Measurements from ENCODE around the gene L3MBTL1. TPM values are rescaled to one million over a fixed set of nuclear protein-coding genes. Genes with fewer than 3 reads are reported as not detected.

The L3MBTL1 gene
- total RNA-seq, 2 donors from 2014 or later: 38.4 to 57.6 TPM

DNA sequence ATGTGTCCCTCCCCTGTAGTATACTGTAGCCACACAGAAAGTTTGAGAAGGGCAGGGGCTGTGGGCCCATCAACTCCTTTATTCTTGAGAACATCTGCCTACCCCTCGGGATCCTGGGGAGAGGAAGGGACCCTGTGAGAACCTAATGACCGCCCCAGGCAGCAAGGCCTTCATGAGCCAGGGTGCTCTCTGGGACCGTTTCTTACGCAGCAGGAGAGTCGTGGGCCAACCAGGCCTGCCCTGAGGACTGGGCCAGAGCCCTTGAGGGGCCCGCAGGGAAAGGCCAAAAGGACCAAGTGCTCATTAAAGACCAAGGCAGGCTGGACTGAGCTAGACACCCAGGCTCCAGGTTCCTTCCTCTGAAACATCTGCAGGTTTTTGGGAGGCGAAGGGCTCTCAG, 56.5 kb downstream of the L3MBTL1 start:
- WGBS, 2 experiments (ENCODE audit: insufficient coverage in 1 of 2, insufficient read length in 1 of 2): 91 to 100% methylated on average over 1 to 7 of the region's 7 CpGs
- no peak for DNase-seq
- Mint-ChIP-seq H3K4me3 (no peak overlapping the region), H3K36me3 (ENCODE audit: low read depth) (no peaks in the 10 kb centered on the region), H3K27ac (no peak overlapping the region), H3K4me1 (no peaks in the 10 kb centered on the region), H3K27me3 (ENCODE audit: insufficient read depth) (no peaks in the 10 kb centered on the region), H3K9me3 (no peaks in the 10 kb centered on the region)
- no peaks in the 10 kb centered on the region for H3K9me3 ChIP-seq (ENCODE audit: control insufficient read depth, low read length)
- no peak overlapping the region for H3K9ac ChIP-seq (ENCODE audit: extremely low read depth, low read length, poor library complexity, severe bottlenecking)
- no peak overlapping the region for H3K4me3 ChIP-seq (ENCODE audit: low read length)
- no peaks in the 10 kb centered on the region for H3K27me3 ChIP-seq (ENCODE audit: control insufficient read depth, insufficient read depth, low read length, poor library complexity, severe bottlenecking)
- no peaks in the 10 kb centered on the region for H3K4me1 ChIP-seq (ENCODE audit: control insufficient read depth, insufficient read depth, low read length)
- H3K36me3 ChIP-seq (ENCODE audit: control insufficient read depth, insufficient read depth, low read length): no peaks in the 10 kb centered on the region
- TF ChIP-seq, protein P1, sequence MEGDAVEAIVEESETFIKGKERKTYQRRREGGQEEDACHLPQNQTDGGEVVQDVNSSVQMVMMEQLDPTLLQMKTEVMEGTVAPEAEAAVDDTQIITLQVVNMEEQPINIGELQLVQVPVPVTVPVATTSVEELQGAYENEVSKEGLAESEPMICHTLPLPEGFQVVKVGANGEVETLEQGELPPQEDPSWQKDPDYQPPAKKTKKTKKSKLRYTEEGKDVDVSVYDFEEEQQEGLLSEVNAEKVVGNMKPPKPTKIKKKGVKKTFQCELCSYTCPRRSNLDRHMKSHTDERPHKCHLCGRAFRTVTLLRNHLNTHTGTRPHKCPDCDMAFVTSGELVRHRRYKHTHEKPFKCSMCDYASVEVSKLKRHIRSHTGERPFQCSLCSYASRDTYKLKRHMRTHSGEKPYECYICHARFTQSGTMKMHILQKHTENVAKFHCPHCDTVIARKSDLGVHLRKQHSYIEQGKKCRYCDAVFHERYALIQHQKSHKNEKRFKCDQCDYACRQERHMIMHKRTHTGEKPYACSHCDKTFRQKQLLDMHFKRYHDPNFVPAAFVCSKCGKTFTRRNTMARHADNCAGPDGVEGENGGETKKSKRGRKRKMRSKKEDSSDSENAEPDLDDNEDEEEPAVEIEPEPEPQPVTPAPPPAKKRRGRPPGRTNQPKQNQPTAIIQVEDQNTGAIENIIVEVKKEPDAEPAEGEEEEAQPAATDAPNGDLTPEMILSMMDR (conservative IDR thresholded peaks at IDR 0.05): no peak
- H3K27ac ChIP-seq (ENCODE audit: low read depth, low read length): no peak overlapping the region

DNA sequence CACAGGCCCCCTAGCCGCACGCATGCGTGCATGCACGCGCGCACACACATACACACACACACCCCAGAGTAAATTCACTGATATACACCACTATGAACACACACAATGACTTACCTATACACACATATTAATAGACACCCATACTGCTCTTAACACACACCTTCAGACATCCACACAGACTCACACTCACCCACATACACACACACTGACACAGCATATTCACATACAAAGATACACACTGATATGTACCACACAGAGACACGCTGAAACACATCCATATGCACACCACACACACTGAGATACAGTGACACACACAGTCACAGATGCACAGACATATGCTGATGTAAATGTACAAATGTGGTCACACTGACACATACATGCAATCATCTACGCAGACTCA, 57.0 kb downstream of the L3MBTL1 start:
- H3K36me3 ChIP-seq (ENCODE audit: control insufficient read depth, insufficient read depth, low read length): no peaks in the 10 kb centered on the region
- TF ChIP-seq, protein P1 (conservative IDR thresholded peaks at IDR 0.05): no peak
- DNase-seq: no peak
- H3K27ac ChIP-seq (ENCODE audit: low read depth, low read length): no peak overlapping the region
- WGBS, 2 experiments (ENCODE audit: insufficient coverage in 1 of 2, insufficient read length in 1 of 2): 93 to 97% methylated on average over 8 of the region's 8 CpGs
- no peaks in the 10 kb centered on the region for H3K4me1 ChIP-seq (ENCODE audit: control insufficient read depth, insufficient read depth, low read length)
- Mint-ChIP-seq H3K27ac (no peak overlapping the region), H3K4me1 (no peaks in the 10 kb centered on the region), H3K36me3 (ENCODE audit: low read depth) (no peaks in the 10 kb centered on the region), H3K4me3 (no peak overlapping the region), H3K9me3 (no peaks in the 10 kb centered on the region), H3K27me3 (ENCODE audit: insufficient read depth) (no peaks in the 10 kb centered on the region)
- no peaks in the 10 kb centered on the region for H3K27me3 ChIP-seq (ENCODE audit: control insufficient read depth, insufficient read depth, low read length, poor library complexity, severe bottlenecking)
- H3K4me3 ChIP-seq (ENCODE audit: low read length): no peak overlapping the region
- H3K9ac ChIP-seq (ENCODE audit: extremely low read depth, low read length, poor library complexity, severe bottlenecking): no peak overlapping the region
- no peaks in the 10 kb centered on the region for H3K9me3 ChIP-seq (ENCODE audit: control insufficient read depth, low read length)

DNA sequence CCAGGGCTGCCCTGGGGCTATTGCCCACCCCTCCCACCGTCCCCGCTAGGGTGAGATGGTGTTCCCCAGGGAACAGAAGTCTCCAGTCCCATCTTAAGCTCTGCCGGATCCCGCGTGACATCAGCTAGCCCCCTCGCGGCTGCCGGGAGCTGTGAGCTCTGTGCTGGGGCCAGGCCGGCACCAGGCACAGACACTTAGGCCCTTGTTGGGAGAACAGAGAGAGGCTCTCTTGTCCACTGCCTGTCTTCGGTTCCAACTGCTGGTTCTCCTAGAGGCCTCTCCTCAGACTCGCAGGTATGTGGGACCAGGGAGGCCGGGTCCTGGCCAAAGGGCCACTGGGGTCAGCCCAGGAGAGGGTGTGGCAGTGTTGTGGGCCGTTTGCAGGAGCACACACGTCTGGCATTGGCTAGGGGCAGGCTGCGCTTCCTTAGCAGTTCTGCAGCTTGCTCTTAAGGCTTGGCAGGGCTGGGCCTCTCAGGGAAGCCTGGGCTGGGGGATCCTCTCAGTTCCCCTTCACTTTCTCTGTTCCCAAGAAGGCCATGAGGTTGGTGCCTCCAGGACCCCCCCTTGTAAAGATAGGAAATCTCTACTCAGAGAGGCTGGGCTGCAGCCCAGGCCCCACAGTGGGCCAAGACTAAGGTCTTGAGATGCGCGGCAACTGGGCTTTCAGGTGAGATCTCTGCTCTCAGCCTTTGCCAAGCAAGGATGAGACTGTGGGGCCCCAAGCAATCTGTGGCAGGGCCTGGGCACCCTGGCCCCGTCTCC, 57.7 kb downstream of the L3MBTL1 start:
- Mint-ChIP-seq H3K36me3 (ENCODE audit: low read depth) (no peaks in the 10 kb centered on the region), H3K27me3 (ENCODE audit: insufficient read depth) (no peaks in the 10 kb centered on the region), H3K27ac (no peak overlapping the region), H3K9me3 (no peaks in the 10 kb centered on the region), H3K4me3 (no peak overlapping the region), H3K4me1 (no peaks in the 10 kb centered on the region)
- TF ChIP-seq, protein P1 (conservative IDR thresholded peaks at IDR 0.05): no peak
- Histone ChIP-seq H3K27me3 (ENCODE audit: control insufficient read depth, insufficient read depth, low read length, poor library complexity, severe bottlenecking) (no peaks in the 10 kb centered on the region), H3K9ac (ENCODE audit: extremely low read depth, low read length, poor library complexity, severe bottlenecking) (no peak overlapping the region), H3K9me3 (ENCODE audit: control insufficient read depth, low read length) (no peaks in the 10 kb centered on the region), H3K4me1 (ENCODE audit: control insufficient read depth, insufficient read depth, low read length) (no peaks in the 10 kb centered on the region), H3K27ac (ENCODE audit: low read depth, low read length) (no peak overlapping the region), H3K36me3 (ENCODE audit: control insufficient read depth, insufficient read depth, low read length) (no peaks in the 10 kb centered on the region), H3K4me3 (ENCODE audit: low read length) (no peak overlapping the region)
- DNase-seq: peak; percentile 51
- WGBS, 2 experiments (ENCODE audit: insufficient coverage in 1 of 2, insufficient read length in 1 of 2): 90 to 92% methylated on average over 14 to 18 of the region's 18 CpGs

Data from endodermal cell (in vitro differentiated cells).